Karpas-422 (cell line): ENCODE data around the gene DPYSL5. TPM values are rescaled to one million over a fixed set of nuclear protein-coding genes. Genes with fewer than 3 reads are reported as not detected.
"Not testable (repeated sequence)": the region's sequence is repeated elsewhere in the genome, so short reads cannot be mapped to it uniquely, and the experiment has no call there.

Source experiments
- DNase-seq: peaks from one replicate; pipeline ENCODE4 v3.0.0-alpha.2; 2015
- H2AFZ ChIP-seq: fragments of 200-600 bp; sonication (generic); 2 replicates; pipeline ENCODE4 v1.6.1; 2014; ENCODE audit warnings: antibody characterized with exemption, low read length, mixed read lengths
- H3K27ac ChIP-seq: fragments of 200-600 bp; sonication (generic); 2 replicates; pipeline ENCODE4 v1.5.1; 2014; ENCODE audit warnings: mild to moderate bottlenecking, low read length, moderate library complexity
- H3K27me3 ChIP-seq: fragments of 200-600 bp; sonication (generic); 2 replicates; pipeline ENCODE4 v1.6.1; 2014; ENCODE audit warnings: low read length, mixed read lengths
- H3K36me3 ChIP-seq: fragments of 200-600 bp; sonication (generic); 2 replicates; pipeline ENCODE4 v1.6.1; 2014; ENCODE audit warnings: low read length, mixed read lengths; ENCODE audit not compliant: insufficient read depth
- H3K4me1 ChIP-seq: fragments of 200-600 bp; sonication (generic); 2 replicates; pipeline ENCODE4 v1.6.1; 2014; ENCODE audit warnings: mild to moderate bottlenecking, low read length, mixed read lengths
- H3K4me2 ChIP-seq: fragments of 200-600 bp; sonication (generic); 2 replicates; pipeline ENCODE4 v1.6.1; 2014; ENCODE audit warnings: low read length, low read depth, mild to moderate bottlenecking; ENCODE audit not compliant: poor library complexity, severe bottlenecking
- H3K4me3 ChIP-seq: fragments of 200-600 bp; sonication (generic); 2 replicates; pipeline ENCODE4 v1.5.1; 2014; ENCODE audit warnings: mild to moderate bottlenecking, antibody characterized with exemption, low read length, mixed read lengths
- H3K79me2 ChIP-seq: fragments of 200-600 bp; sonication (generic); 2 replicates; pipeline ENCODE4 v1.6.1; 2014; ENCODE audit warnings: mild to moderate bottlenecking, low read length, mixed read lengths
- H3K9ac ChIP-seq: fragments of 200-600 bp; sonication (generic); 2 replicates; pipeline ENCODE4 v1.6.0; 2014; ENCODE audit warnings: low read length
- H3K9me2 ChIP-seq: fragments of 200-600 bp; sonication (generic), shearing (Covaris generic); replicated peaks from 2 replicates; pipeline ENCODE4 v1.6.0; 2014; ENCODE audit warnings: mild to moderate bottlenecking, low read length, moderate library complexity; ENCODE audit not compliant: insufficient read depth
- H3K9me3 ChIP-seq: fragments of 300-700, 200-600 bp; sonication (generic); 2 replicates; pipeline ENCODE4 v1.6.1; 2014; ENCODE audit warnings: low read length, mixed read lengths
- H4K20me1 ChIP-seq: fragments of 200-600 bp; sonication (generic); 2 replicates; pipeline ENCODE4 v1.6.1; 2014; ENCODE audit warnings: mild to moderate bottlenecking, antibody characterized with exemption, low read length, low read depth; ENCODE audit not compliant: insufficient read depth
- total RNA-seq: library from RNA; depleted of rRNA; stranded (reverse); fragments of >200 nt; shearing (Covaris generic); gene quantifications from 2 replicates; pipeline ENCODE4 v1.2.3, GENCODE V29; 2014; ENCODE audit warnings: low replicate concordance

DPYSL5 gene
- total RNA-seq, 1 experiment from 2014 or later: not detected

DNA sequence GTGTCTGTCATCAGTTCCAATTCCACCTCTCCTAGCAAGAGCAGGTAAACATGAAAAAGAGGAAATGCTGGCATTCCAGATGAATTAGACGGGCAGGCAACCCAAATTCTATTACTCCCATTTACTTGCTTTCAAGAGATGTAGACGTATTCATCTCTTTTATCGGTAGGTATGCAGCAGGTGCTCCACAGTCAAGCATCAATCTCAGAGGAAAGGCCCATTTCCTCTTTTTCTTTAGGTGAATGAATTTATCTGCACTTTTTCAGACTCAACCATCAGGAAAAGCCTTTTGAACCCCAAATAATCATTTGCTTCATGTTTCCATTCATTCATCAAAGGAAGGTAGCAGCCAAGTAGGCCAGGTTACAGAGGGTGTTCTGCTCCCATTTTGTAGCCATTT is 27.9 kb downstream of the DPYSL5 start:
- Histone ChIP-seq H3K9me2 (no peaks in the 10 kb centered on the region), H3K79me2 (no peaks in the 10 kb centered on the region), H4K20me1 (no peaks in the 10 kb centered on the region), H3K27me3 (no peaks in the 10 kb centered on the region), H3K4me1 (peaks cover 40% of the 10 kb centered on the region), H3K9me3 (no peaks in the 10 kb centered on the region), H3K27ac (no peak overlapping the region), H2AFZ (no peak overlapping the region), H3K9ac (no peak overlapping the region), H3K4me2 (no peak overlapping the region), H3K4me3 (no peak overlapping the region), H3K36me3 (no peaks in the 10 kb centered on the region)
- DNase-seq: no peak

DNA sequence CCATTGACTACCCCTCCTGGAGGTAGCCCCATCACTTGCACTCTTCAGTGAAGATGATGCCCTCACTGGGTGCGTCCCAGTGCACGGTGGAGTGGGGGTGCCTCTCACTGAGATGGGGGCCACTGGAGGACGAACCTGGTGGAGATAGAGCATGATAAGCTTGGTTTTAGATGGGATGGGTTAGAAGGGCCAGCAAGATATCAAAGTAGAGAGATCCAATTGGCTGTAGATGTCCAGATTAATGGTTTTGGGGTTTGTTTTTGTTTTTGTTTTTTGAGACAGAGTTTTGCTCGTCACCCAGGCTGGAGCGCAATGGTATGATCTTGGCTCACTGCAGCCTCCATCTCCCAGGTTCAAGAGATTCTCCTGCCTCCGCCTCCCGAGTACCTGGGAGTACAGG is 28.3 kb downstream of the DPYSL5 start:
- Histone ChIP-seq H3K36me3 (no peaks in the 10 kb centered on the region), H3K4me2 (no peak overlapping the region), H2AFZ (no peak overlapping the region), H3K27me3 (no peaks in the 10 kb centered on the region), H3K4me3 (no peak overlapping the region), H3K4me1 (peaks cover 40% of the 10 kb centered on the region), H3K27ac (no peak overlapping the region), H3K9me2 (no peaks in the 10 kb centered on the region), H3K9me3 (no peaks in the 10 kb centered on the region), H4K20me1 (no peaks in the 10 kb centered on the region), H3K79me2 (no peaks in the 10 kb centered on the region), H3K9ac (no peak overlapping the region)
- no peak for DNase-seq

DNA sequence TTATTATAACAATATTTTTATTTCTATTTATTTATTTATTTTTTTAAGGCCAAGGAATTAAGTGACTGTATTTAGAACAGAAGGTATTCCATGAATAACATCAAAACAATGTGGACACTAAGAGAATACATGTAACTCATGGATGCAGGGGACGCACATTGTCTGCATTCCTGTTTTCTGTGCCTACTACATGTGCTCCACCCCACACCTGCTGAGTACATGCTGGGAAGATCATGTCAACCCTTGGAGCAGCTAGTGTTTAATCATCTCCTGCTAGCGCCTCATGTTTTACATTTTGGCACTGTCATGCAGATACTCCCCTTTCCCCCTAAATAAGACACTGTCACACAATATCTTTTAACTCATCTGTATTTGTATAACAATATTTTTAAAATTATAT is 29.3 kb downstream of the DPYSL5 start:
- no peaks in the 10 kb centered on the region for H3K9me3 ChIP-seq
- no peaks in the 10 kb centered on the region for H3K27me3 ChIP-seq
- H3K36me3 ChIP-seq: no peaks in the 10 kb centered on the region
- H3K27ac ChIP-seq: no peak overlapping the region
- DNase-seq: no peak
- no peaks in the 10 kb centered on the region for H3K79me2 ChIP-seq
- no peaks in the 10 kb centered on the region for H3K9me2 ChIP-seq
- H3K9ac ChIP-seq: no peak overlapping the region
- H4K20me1 ChIP-seq: no peaks in the 10 kb centered on the region
- peaks cover 37% of the 10 kb centered on the region for H3K4me1 ChIP-seq
- H3K4me2 ChIP-seq: peak overlapping the region; percentile 41
- no peak overlapping the region for H3K4me3 ChIP-seq
- no peak overlapping the region for H2AFZ ChIP-seq

DNA sequence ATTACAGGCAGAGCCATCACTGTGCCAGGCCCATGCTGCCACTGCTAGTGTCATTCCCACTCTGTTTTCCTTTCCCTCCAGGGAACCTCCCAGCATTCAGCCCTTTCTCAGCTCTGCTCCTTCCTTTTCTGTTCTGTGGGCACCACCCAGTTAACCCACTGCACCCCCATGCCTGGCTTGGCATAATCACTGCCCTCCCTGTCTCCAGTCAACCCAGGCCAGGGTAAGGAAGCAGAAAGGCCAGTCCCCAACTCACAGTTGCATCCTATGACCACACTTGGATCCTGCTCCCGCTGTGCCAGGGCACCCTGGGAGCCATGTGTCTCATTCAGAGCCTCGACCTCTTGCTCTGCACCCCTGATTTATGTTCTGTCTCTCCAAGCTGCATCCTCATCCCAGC is 32.2 kb downstream of the DPYSL5 start:
- H3K9ac ChIP-seq: no peak overlapping the region
- peaks cover 21% of the 10 kb centered on the region for H3K4me1 ChIP-seq
- no peaks in the 10 kb centered on the region for H3K9me2 ChIP-seq
- no peak overlapping the region for H2AFZ ChIP-seq
- H4K20me1 ChIP-seq: no peaks in the 10 kb centered on the region
- no peak overlapping the region for H3K4me3 ChIP-seq
- H3K36me3 ChIP-seq: no peaks in the 10 kb centered on the region
- H3K9me3 ChIP-seq: no peaks in the 10 kb centered on the region
- no peak overlapping the region for H3K27ac ChIP-seq
- no peak for DNase-seq
- H3K79me2 ChIP-seq: no peaks in the 10 kb centered on the region
- H3K27me3 ChIP-seq: no peaks in the 10 kb centered on the region
- H3K4me2 ChIP-seq: no peak overlapping the region

DNA sequence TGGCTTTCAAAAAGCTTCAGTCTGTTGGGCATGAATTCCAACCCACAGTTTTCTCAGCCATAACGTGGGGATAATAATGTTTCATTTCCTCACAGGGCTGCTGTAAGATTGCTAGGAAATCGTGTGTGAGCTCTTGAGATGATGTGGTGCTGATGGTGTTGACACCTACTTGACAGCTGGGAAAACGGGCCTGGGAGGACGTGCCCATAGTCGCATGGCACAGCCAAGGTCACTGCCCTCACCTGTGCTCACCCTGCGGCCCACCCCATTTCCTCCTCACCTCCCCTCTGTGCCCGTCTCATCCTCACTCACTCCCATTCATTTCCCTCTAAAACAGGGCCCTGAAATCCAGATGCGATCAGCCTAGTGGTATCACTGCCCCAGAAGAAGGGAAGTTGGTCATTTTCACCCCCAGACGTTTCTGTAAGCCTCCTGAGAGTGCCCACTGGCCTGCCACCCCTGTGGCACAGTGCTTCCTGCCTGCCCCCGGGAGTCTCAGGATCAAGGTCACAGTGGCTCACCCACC is 33.0 kb downstream of the DPYSL5 start:
- Histone ChIP-seq H2AFZ (no peak overlapping the region), H3K27me3 (no peaks in the 10 kb centered on the region), H3K4me1 (peaks cover 19% of the 10 kb centered on the region), H3K36me3 (no peaks in the 10 kb centered on the region), H3K9ac (no peak overlapping the region), H3K9me3 (no peaks in the 10 kb centered on the region), H3K27ac (no peak overlapping the region), H4K20me1 (no peaks in the 10 kb centered on the region), H3K4me2 (no peak overlapping the region), H3K79me2 (no peaks in the 10 kb centered on the region), H3K9me2 (no peaks in the 10 kb centered on the region), H3K4me3 (no peak overlapping the region)
- no peak for DNase-seq

DNA sequence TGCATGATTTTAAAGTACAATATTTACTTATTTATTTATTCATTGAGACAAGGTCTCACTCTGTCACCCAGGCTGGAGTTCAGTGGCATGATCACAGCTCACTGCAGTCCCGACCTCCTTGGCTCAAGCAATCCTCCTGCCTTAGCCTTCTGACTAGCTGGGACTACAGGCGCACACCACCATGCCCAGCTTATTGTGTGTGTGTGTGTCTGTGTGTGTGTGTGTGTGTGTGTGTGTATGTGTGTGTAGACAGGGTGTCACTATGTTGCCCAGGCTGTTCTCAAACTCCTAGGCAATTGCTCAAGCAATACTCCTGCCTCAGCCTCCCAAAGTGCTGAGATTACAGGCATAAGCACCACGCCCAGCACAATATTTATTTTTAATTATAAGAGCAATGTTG is 34.3 kb downstream of the DPYSL5 start:
- not testable (repeated sequence) for H3K27ac ChIP-seq, H3K4me2 ChIP-seq, H3K9me3 ChIP-seq, H4K20me1 ChIP-seq, H3K9me2 ChIP-seq, H3K4me3 ChIP-seq, H3K36me3 ChIP-seq, H3K9ac ChIP-seq, H3K27me3 ChIP-seq, DNase-seq, H3K79me2 ChIP-seq, H2AFZ ChIP-seq
- H3K4me1 ChIP-seq: peaks cover 25% of the 10 kb centered on the region

DNA sequence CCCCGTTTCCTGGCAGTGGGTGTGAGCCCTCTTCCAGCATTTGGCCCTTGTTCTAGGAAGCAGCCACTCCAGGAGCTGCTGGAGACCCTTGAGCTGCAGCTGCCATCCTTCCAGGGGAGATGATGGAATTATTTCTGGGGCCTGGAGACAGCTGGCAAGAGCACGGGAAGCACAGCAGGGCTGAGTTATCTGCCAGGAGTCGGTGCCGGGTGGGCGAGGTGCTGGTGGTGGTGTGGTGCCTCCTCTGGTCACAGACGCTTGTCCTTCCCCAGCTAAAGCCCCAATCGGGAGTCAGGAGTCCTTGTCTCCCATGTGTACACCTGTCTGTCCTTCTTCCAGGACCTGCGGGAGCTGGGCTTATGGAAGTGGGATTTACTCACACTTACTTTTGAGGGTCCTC is 36.0 kb downstream of the DPYSL5 start:
- no peaks in the 10 kb centered on the region for H4K20me1 ChIP-seq
- no peak overlapping the region for H3K9ac ChIP-seq
- H3K36me3 ChIP-seq: no peaks in the 10 kb centered on the region
- H3K4me1 ChIP-seq: peaks cover 16% of the 10 kb centered on the region
- no peaks in the 10 kb centered on the region for H3K9me3 ChIP-seq
- no peak overlapping the region for H2AFZ ChIP-seq
- H3K27me3 ChIP-seq: no peaks in the 10 kb centered on the region
- no peak overlapping the region for H3K4me2 ChIP-seq
- no peaks in the 10 kb centered on the region for H3K79me2 ChIP-seq
- no peak overlapping the region for H3K27ac ChIP-seq
- H3K9me2 ChIP-seq: no peaks in the 10 kb centered on the region
- DNase-seq: no peak
- no peak overlapping the region for H3K4me3 ChIP-seq

DNA sequence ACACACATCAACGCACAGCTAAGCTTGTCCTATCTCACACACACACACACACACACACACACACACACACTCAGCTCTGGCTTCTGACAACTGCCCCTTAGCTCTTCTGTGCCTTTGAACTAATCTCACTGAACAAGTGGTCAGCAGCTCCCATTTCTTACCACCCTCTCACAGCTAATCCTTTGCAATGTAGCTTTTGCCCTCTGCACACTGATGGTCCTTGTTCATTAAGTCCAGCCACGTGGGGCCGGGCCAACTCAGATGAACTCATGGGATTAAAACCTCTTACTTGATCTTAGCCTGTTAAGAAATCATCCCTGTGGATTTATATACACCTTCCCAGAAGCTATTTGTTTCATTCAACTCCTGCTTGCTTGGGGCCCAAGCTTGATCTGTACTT is 36.6 kb downstream of the DPYSL5 start:
- no peak overlapping the region for H3K4me3 ChIP-seq
- DNase-seq: no peak

More for the DNA sequence above, 36.6 kb downstream of the DPYSL5 start:
- Histone ChIP-seq H3K9me3 (no peaks in the 10 kb centered on the region), H3K9me2 (no peaks in the 10 kb centered on the region), H4K20me1 (no peaks in the 10 kb centered on the region), H3K79me2 (no peaks in the 10 kb centered on the region), H3K4me2 (no peak overlapping the region), H3K27ac (no peak overlapping the region), H2AFZ (no peak overlapping the region), H3K4me1 (peaks cover 15% of the 10 kb centered on the region), H3K36me3 (no peaks in the 10 kb centered on the region), H3K9ac (no peak overlapping the region), H3K27me3 (no peaks in the 10 kb centered on the region)
